ENCODE results near the gene ETV5. TPM values are rescaled to one million over a fixed set of nuclear protein-coding genes. Genes with fewer than 3 reads are reported as not detected.

The ETV5 gene
- total and polyA plus RNA-seq, 4 donors = 3.3 to 14.9 (median 5.5) TPM

DNA sequence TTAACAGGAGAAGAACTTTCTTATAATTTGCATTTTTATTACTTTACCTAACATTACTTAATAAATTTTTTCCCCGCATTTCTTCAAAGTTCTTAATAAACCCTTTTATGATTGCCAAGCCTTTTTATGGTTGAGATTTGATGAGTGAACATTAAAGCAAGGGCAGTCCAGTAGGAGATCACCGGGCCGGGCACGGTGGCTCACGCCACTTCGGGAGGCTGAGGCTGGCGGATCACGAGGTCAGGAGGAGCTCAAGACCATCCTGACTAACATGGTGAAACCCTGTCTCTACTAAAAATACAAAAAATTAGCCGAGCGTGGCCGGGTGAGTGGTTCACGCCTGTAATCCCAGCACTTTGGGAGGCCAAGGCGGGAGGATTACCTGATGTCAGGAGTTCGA, 109.7 kb downstream of the ETV5 start:
- 93% methylated on average over 14 of the region's 14 CpGs for WGBS
- Histone ChIP-seq H3K27ac (ENCODE audit: low read depth in 1 of 2, low read length in 2 of 2) (no peak overlapping the region), H3K36me3 (ENCODE audit: control insufficient read depth in 4 of 4, insufficient read depth in 3 of 4, low read depth in 1 of 4, low read length in 3 of 4) (no peaks in the 10 kb centered on the region), H3K9ac (ENCODE audit: low read depth in 1 of 2, low read length in 2 of 2) (no peak overlapping the region), H3K4me3 (ENCODE audit: low read depth in 1 of 3, low read length in 3 of 3) (no peak overlapping the region), H3K4me1 (ENCODE audit: control insufficient read depth in 4 of 4, insufficient read depth in 4 of 4, low read length in 3 of 4) (no peaks in the 10 kb centered on the region), H3K27me3 (ENCODE audit: control insufficient read depth in 4 of 4, insufficient read depth in 4 of 4, low read length in 3 of 4) (peaks cover 0 to 4% (median 0%) of the 10 kb centered on the region in 4 donors), H3K9me3 (ENCODE audit: control insufficient read depth in 4 of 4, low read length in 3 of 4) (no peaks in the 10 kb centered on the region)
- TF ChIP-seq, protein P1, sequence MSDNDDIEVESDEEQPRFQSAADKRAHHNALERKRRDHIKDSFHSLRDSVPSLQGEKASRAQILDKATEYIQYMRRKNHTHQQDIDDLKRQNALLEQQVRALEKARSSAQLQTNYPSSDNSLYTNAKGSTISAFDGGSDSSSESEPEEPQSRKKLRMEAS (IDR thresholded peaks at IDR 0.05) = no peak
- TF ChIP-seq RXRA (IDR thresholded peaks at IDR 0.05) (no peak), RAD21 (IDR thresholded peaks at IDR 0.05) (no peak), HNF4A (conservative IDR thresholded peaks at IDR 0.05) (no peak)
- TF ChIP-seq, protein P2, sequence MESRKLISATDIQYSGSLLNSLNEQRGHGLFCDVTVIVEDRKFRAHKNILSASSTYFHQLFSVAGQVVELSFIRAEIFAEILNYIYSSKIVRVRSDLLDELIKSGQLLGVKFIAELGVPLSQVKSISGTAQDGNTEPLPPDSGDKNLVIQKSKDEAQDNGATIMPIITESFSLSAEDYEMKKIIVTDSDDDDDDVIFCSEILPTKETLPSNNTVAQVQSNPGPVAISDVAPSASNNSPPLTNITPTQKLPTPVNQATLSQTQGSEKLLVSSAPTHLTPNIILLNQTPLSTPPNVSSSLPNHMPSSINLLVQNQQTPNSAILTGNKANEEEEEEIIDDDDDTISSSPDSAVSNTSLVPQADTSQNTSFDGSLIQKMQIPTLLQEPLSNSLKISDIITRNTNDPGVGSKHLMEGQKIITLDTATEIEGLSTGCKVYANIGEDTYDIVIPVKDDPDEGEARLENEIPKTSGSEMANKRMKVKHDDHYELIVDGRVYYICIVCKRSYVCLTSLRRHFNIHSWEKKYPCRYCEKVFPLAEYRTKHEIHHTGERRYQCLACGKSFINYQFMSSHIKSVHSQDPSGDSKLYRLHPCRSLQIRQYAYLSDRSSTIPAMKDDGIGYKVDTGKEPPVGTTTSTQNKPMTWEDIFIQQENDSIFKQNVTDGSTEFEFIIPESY (IDR thresholded peaks at IDR 0.05) = no peak
- DNase-seq (ENCODE audit: low spot score) = no peak

DNA sequence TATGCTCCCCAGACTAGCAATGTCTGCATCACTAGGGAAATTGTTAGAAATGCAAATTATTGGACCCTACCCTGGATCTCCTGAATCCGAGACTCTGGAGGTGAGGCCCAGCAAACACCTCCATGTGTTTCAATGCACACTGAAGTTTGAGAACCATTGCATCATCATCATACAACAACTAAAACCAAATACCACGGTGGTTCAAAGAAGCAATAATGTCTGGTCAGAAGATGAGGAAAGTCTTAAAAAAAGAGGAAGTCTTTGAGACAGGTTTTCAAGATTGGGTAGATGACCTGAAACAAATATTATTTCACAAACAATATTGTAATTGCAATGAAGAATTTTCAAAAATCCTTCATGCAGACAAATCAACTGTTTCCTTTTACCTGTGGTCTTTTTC, 110.8 kb downstream of the ETV5 start:
- WGBS = 72% methylated on average over 2 of the region's 2 CpGs
- peaks cover 0 to 4% (median 0%) of the 10 kb centered on the region in 4 donors for H3K27me3 ChIP-seq (ENCODE audit: control insufficient read depth in 4 of 4, insufficient read depth in 4 of 4, low read length in 3 of 4)
- no peak for TF ChIP-seq SP1 (IDR thresholded peaks at IDR 0.05)
- H3K9ac ChIP-seq (ENCODE audit: low read depth in 1 of 2, low read length in 2 of 2) = no peak overlapping the region
- no peaks in the 10 kb centered on the region for H3K36me3 ChIP-seq (ENCODE audit: control insufficient read depth in 4 of 4, insufficient read depth in 3 of 4, low read depth in 1 of 4, low read length in 3 of 4)
- no peaks in the 10 kb centered on the region for H3K4me1 ChIP-seq (ENCODE audit: control insufficient read depth in 4 of 4, insufficient read depth in 4 of 4, low read length in 3 of 4)
- H3K4me3 ChIP-seq (ENCODE audit: low read depth in 1 of 3, low read length in 3 of 3) = no peak overlapping the region
- no peaks in the 10 kb centered on the region for H3K9me3 ChIP-seq (ENCODE audit: control insufficient read depth in 4 of 4, low read length in 3 of 4)
- H3K27ac ChIP-seq (ENCODE audit: low read depth in 1 of 2, low read length in 2 of 2) = no peak overlapping the region
- no peak for DNase-seq (ENCODE audit: low spot score)

DNA sequence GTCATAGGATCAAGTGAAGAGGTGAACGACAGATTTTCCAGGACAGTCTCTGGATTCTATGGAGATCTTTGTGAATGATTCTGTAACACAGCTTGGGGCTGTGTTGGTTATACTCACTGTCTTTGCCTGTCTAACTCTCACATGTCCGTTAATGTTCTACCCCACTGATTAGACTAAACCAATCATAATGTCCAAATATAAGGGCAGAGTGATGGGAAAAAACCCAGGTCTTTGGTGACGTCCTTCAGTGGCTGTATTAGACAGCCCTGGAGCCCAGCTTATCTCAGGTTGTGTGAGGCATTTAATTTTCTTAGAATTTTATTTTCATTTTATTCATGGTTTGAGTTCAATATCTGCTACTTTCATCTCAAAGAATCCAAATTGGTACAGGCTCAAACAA, 111.8 kb downstream of the ETV5 start:
- Histone ChIP-seq H3K27me3 (ENCODE audit: control insufficient read depth in 4 of 4, insufficient read depth in 4 of 4, low read length in 3 of 4) (peaks cover 0 to 4% (median 0%) of the 10 kb centered on the region in 4 donors), H3K9ac (ENCODE audit: low read depth in 1 of 2, low read length in 2 of 2) (no peak overlapping the region), H3K4me1 (ENCODE audit: control insufficient read depth in 4 of 4, insufficient read depth in 4 of 4, low read length in 3 of 4) (no peaks in the 10 kb centered on the region), H3K27ac (ENCODE audit: low read depth in 1 of 2, low read length in 2 of 2) (no peak overlapping the region), H3K36me3 (ENCODE audit: control insufficient read depth in 4 of 4, insufficient read depth in 3 of 4, low read depth in 1 of 4, low read length in 3 of 4) (no peaks in the 10 kb centered on the region), H3K9me3 (ENCODE audit: control insufficient read depth in 4 of 4, low read length in 3 of 4) (no peaks in the 10 kb centered on the region), H3K4me3 (ENCODE audit: low read depth in 1 of 3, low read length in 3 of 3) (no peak overlapping the region)
- TF ChIP-seq RAD21 (IDR thresholded peaks at IDR 0.05) = no peak
- TF ChIP-seq FOXA2 (IDR thresholded peaks at IDR 0.05) = no peak
- TF ChIP-seq, protein P3, sequence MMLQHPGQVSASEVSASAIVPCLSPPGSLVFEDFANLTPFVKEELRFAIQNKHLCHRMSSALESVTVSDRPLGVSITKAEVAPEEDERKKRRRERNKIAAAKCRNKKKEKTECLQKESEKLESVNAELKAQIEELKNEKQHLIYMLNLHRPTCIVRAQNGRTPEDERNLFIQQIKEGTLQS (IDR thresholded peaks at IDR 0.05) = no peak
- TF ChIP-seq SP1 (IDR thresholded peaks at IDR 0.05) = no peak
- no peak for TF ChIP-seq YY1 (IDR thresholded peaks at IDR 0.05)
- no peak for TF ChIP-seq EGR1 (IDR thresholded peaks at IDR 0.05; ENCODE audit: low read depth in 2 of 2)
- no peak for TF ChIP-seq HNF4G (IDR thresholded peaks at IDR 0.05)
- no peak for TF ChIP-seq GABPA (IDR thresholded peaks at IDR 0.05 in 1 of 2, conservative IDR thresholded peaks at IDR 0.05 in 1 of 2)
- TF ChIP-seq TAF1 (conservative IDR thresholded peaks at IDR 0.05) = no peak
- TF ChIP-seq, protein P4, sequence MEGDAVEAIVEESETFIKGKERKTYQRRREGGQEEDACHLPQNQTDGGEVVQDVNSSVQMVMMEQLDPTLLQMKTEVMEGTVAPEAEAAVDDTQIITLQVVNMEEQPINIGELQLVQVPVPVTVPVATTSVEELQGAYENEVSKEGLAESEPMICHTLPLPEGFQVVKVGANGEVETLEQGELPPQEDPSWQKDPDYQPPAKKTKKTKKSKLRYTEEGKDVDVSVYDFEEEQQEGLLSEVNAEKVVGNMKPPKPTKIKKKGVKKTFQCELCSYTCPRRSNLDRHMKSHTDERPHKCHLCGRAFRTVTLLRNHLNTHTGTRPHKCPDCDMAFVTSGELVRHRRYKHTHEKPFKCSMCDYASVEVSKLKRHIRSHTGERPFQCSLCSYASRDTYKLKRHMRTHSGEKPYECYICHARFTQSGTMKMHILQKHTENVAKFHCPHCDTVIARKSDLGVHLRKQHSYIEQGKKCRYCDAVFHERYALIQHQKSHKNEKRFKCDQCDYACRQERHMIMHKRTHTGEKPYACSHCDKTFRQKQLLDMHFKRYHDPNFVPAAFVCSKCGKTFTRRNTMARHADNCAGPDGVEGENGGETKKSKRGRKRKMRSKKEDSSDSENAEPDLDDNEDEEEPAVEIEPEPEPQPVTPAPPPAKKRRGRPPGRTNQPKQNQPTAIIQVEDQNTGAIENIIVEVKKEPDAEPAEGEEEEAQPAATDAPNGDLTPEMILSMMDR (IDR thresholded peaks at IDR 0.05; ENCODE audit: low read depth, low read length, missing input control) = no peak
- no peak for DNase-seq (ENCODE audit: low spot score)
- 85% methylated on average over 3 of the region's 3 CpGs for WGBS

Small RNA genes within 50 kb of the gene (small RNA-seq; reads per million reads assigned to genes)
- not detected for gene RF00017

Other genes with a start within 250 kb of the ETV5 start
- gene TRA2B, start 171.1 kb downstream of the ETV5 start, total RNA-seq = 100 to 1,000 TPM in 1 of 2 donors, 10 to 100 TPM in 1; 96.2 to 106 TPM
- 10 to 100 TPM; 31.8 to 44.5 TPM for gene TRA2B, start 171.1 kb downstream of the ETV5 start, polyA plus RNA-seq